ENCODE measurements around the gene PHRF1.

- TF ChIP-seq POLR2AphosphoS5 (IDR thresholded peaks at IDR 0.05): no peak
- TF ChIP-seq CTCF (IDR thresholded peaks at IDR 0.05): no peak
These were observed 77.6 kb downstream of the PHRF1 start for GRCh38 chr11:653837-654236.

Measured in esophagus muscularis mucosa (tissue), 3 donors.